MM.1S (cell line): ENCODE results near the gene SIRT6.

Experiments used
- DNase-seq: peaks from one replicate; pipeline ENCODE4 v3.0.0-alpha.2; 2015
- H2AFZ ChIP-seq: fragments of 300-600 bp; sonication (generic); 2 replicates; pipeline ENCODE4 v1.6.0; 2016; ENCODE audit warnings: antibody characterized with exemption, low read length
- H3F3A ChIP-seq: fragments of 300-600 bp; sonication (generic); 2 replicates; pipeline ENCODE4 v1.6.1; 2016; ENCODE audit warnings: mild to moderate bottlenecking, antibody characterized with exemption, low read length, moderate library complexity, mixed read lengths; ENCODE audit not compliant: insufficient read depth
- H3K27ac ChIP-seq: fragments of 300-600 bp; sonication (generic); 2 replicates; pipeline ENCODE4 v1.5.1; 2016; ENCODE audit warnings: mild to moderate bottlenecking, low read length
- H3K27me3 ChIP-seq: fragments of 300-600 bp; sonication (generic); replicated peaks from 2 replicates; pipeline ENCODE4 v1.6.0; 2016; ENCODE audit warnings: low read length; ENCODE audit not compliant: insufficient read depth
- H3K36me3 ChIP-seq: fragments of 300-600 bp; sonication (generic); replicated peaks from 2 replicates; pipeline ENCODE4 v1.6.1; 2016; ENCODE audit warnings: mild to moderate bottlenecking, low read length, mixed read lengths; ENCODE audit not compliant: insufficient read depth
- H3K4me1 ChIP-seq: fragments of 300-600 bp; sonication (generic); 2 replicates; pipeline ENCODE4 v1.6.1; 2016; ENCODE audit warnings: low read length, mixed read lengths
- H3K4me2 ChIP-seq: fragments of 300-600 bp; sonication (generic); 2 replicates; pipeline ENCODE4 v1.6.0; 2016; ENCODE audit warnings: low read depth, low read length
- H3K4me3 ChIP-seq: fragments of 300-600 bp; sonication (generic); 2 replicates; pipeline ENCODE4 v1.5.1; 2016; ENCODE audit warnings: low read length, mixed read lengths
- H3K79me2 ChIP-seq: fragments of 300-600 bp; sonication (generic); 2 replicates; pipeline ENCODE4 v1.6.1; 2016; ENCODE audit warnings: mixed run types, low read length, mixed read lengths
- H3K9ac ChIP-seq: fragments of 300-600 bp; sonication (generic); 2 replicates; pipeline ENCODE4 v1.6.1; 2016; ENCODE audit warnings: low read length, mixed read lengths
- H3K9me2 ChIP-seq: fragments of 300-600 bp; sonication (generic); replicated peaks from 2 replicates; pipeline ENCODE4 v1.6.1; 2016; ENCODE audit warnings: mild to moderate bottlenecking, low read length, mixed read lengths; ENCODE audit not compliant: insufficient read depth
- H3K9me3 ChIP-seq: fragments of 300-600 bp; sonication (generic); replicated peaks from 2 replicates; pipeline ENCODE4 v1.6.1; 2016; ENCODE audit warnings: mild to moderate bottlenecking, low read length, mixed read lengths; ENCODE audit not compliant: insufficient read depth
- H4K20me1 ChIP-seq: fragments of 300-600 bp; sonication (generic); 2 replicates; pipeline ENCODE4 v1.6.1; 2016; ENCODE audit warnings: mild to moderate bottlenecking, low read length, moderate library complexity, mixed read lengths; ENCODE audit not compliant: insufficient read depth
- EZH2 ChIP-seq: fragments of 300-600 bp; sonication (generic); optimal IDR thresholded peaks from 2 replicates; pipeline ENCODE3; 2017; ENCODE audit warnings: low read depth, mild to moderate bottlenecking, antibody characterized with exemption, low read length, mixed read lengths
- EZH2phosphoT487 ChIP-seq: fragments of 300-600 bp; sonication (generic); IDR thresholded peaks from 2 replicates; pipeline ENCODE4 v1.6.1; 2018; ENCODE audit warnings: antibody characterized with exemption, low read length
- TF ChIP-seq, protein P1 (sequence below): fragments of 300-600 bp; sonication (generic); IDR thresholded peaks from 2 replicates; pipeline ENCODE4 v1.5.1; 2016; ENCODE audit warnings: antibody characterized with exemption, low read length, mixed read lengths

The SIRT6 gene

DNA sequence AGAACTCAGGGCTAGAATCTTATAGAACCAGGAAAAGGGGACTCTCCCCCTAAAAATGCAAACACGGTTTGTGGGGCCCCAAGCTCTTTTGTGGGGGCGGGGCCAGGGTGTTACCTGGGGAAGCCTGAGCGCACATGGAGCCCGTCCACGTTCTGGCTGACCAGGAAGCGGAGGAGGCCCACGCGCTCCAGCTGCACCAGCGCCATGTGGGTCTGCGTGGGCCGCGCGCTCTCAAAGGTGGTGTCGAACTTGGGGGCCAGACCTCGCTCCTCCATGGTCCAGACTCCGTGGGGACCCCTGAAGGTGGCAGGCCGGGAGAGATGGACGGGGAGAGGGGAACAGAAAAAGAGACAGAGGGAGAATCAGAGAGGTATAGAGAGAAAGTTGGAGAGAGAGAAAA is 3.4 kb downstream of the SIRT6 start:
- no peak for DNase-seq
- Histone ChIP-seq H3K27ac (no peak overlapping the region), H3F3A (no peaks in the 10 kb centered on the region), H3K4me1 (peaks cover 14% of the 10 kb centered on the region), H3K36me3 (no peaks in the 10 kb centered on the region), H4K20me1 (no peaks in the 10 kb centered on the region), H3K27me3 (no peaks in the 10 kb centered on the region), H3K4me2 (no peak overlapping the region), H3K9ac (no peak overlapping the region), H3K9me2 (no peaks in the 10 kb centered on the region), H3K9me3 (no peaks in the 10 kb centered on the region), H3K79me2 (peaks cover 20% of the 10 kb centered on the region), H2AFZ (no peak overlapping the region), H3K4me3 (no peak overlapping the region)
- TF ChIP-seq, protein P1, sequence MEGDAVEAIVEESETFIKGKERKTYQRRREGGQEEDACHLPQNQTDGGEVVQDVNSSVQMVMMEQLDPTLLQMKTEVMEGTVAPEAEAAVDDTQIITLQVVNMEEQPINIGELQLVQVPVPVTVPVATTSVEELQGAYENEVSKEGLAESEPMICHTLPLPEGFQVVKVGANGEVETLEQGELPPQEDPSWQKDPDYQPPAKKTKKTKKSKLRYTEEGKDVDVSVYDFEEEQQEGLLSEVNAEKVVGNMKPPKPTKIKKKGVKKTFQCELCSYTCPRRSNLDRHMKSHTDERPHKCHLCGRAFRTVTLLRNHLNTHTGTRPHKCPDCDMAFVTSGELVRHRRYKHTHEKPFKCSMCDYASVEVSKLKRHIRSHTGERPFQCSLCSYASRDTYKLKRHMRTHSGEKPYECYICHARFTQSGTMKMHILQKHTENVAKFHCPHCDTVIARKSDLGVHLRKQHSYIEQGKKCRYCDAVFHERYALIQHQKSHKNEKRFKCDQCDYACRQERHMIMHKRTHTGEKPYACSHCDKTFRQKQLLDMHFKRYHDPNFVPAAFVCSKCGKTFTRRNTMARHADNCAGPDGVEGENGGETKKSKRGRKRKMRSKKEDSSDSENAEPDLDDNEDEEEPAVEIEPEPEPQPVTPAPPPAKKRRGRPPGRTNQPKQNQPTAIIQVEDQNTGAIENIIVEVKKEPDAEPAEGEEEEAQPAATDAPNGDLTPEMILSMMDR: no peak
- TF ChIP-seq EZH2phosphoT487 (no peak), EZH2 (no peak)

DNA sequence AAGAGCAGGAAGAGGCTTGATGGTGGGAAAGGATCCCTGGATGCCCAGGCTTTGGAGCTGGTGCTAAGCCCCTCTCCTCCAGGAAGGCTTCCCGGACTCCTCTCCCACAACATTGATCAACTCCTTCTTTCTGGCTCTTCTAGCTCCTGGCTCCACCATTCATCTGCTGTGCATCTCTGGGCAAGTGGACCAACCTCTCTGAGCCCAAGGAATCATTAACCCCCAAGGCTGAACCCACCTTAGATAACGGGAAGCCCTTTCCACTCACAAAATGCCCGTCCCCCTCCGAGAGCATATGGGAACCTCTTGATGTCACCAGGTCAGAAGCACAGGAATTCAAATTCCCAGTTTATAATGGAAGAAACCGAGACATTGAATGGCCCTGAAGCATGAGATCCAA is 5.2 kb downstream of the SIRT6 start:
- Histone ChIP-seq H3K4me3 (no peak overlapping the region), H3K4me2 (no peak overlapping the region), H3K9me2 (no peaks in the 10 kb centered on the region), H2AFZ (no peak overlapping the region), H3K27me3 (peaks cover 13% of the 10 kb centered on the region), H3K9ac (no peak overlapping the region), H3F3A (no peaks in the 10 kb centered on the region), H3K36me3 (no peaks in the 10 kb centered on the region), H3K9me3 (no peaks in the 10 kb centered on the region), H4K20me1 (peaks cover 7% of the 10 kb centered on the region; the same call in 1 of the 2 replicates), H3K79me2 (peaks cover 18% of the 10 kb centered on the region), H3K27ac (no peak overlapping the region), H3K4me1 (peaks cover 11% of the 10 kb centered on the region)
- TF ChIP-seq EZH2phosphoT487 (no peak), EZH2 (no peak)
- TF ChIP-seq, protein P1: no peak
- no peak for DNase-seq

DNA sequence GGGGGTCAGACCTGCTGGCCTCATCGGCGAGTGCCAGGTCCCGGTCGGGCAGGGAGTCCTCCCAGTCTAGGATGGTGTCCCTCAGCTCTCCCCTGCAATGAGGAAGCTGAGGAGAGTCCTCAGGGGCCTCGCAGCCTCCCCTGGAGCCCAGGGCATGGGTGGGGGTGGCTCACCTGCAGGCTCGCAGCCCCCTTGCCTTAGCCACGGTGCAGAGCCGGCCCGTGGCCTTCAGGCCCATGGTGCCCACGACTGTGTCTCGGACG is 6.8 kb downstream of the SIRT6 start:
- no peak for TF ChIP-seq EZH2
- TF ChIP-seq, protein P1: no peak
- no peak for TF ChIP-seq EZH2phosphoT487
- H3K9me3 ChIP-seq: no peaks in the 10 kb centered on the region
- peaks cover 26% of the 10 kb centered on the region for H3K27me3 ChIP-seq
- H3F3A ChIP-seq: no peaks in the 10 kb centered on the region
- peaks cover 7% of the 10 kb centered on the region; the same call in 1 of the 2 replicates for H4K20me1 ChIP-seq
- H3K4me2 ChIP-seq: no peak overlapping the region
- no peaks in the 10 kb centered on the region for H3K9me2 ChIP-seq
- no peak for DNase-seq
- H3K27ac ChIP-seq: no peak overlapping the region
- H3K36me3 ChIP-seq: no peaks in the 10 kb centered on the region
- no peak overlapping the region for H2AFZ ChIP-seq
- H3K9ac ChIP-seq: no peak overlapping the region
- H3K79me2 ChIP-seq: peaks cover 2% of the 10 kb centered on the region; the same call in 1 of the 2 replicates
- H3K4me1 ChIP-seq: peaks cover 3% of the 10 kb centered on the region
- no peak overlapping the region for H3K4me3 ChIP-seq
